WERI-Rb-1 (cell line): ENCODE data around the gene MRPS34.

Experiments used
- DNase-seq: peaks from one replicate; pipeline ENCODE4 v3.0.0-alpha.2; 2020
- H3K27ac ChIP-seq: fragments of 250-450 bp; sonication (Bioruptor Pico); 2 replicates; pipeline ENCODE4 v1.5.1; 2020; ENCODE audit warnings: mild to moderate bottlenecking, moderate library complexity
- H3K27me3 ChIP-seq: fragments of 250-450 bp; sonication (Bioruptor Pico); 2 replicates; pipeline ENCODE4 v1.5.1; 2021; ENCODE audit warnings: mild to moderate bottlenecking, low read depth, moderate library complexity; ENCODE audit not compliant: insufficient read depth, severe bottlenecking
- H3K36me3 ChIP-seq: fragments of 250-450 bp; sonication (Bioruptor Pico); 2 replicates; pipeline ENCODE4 v1.5.1; 2020; ENCODE audit warnings: mild to moderate bottlenecking, moderate library complexity
- H3K4me3 ChIP-seq: 2 replicates; pipeline ENCODE4 v1.5.1; 2011; ENCODE audit warnings: low read depth, mild to moderate bottlenecking, control low read depth, low read length
- H3K9me3 ChIP-seq: fragments of 250-450 bp; sonication (Bioruptor Pico); 2 replicates; pipeline ENCODE4 v1.5.1; 2021; ENCODE audit warnings: mild to moderate bottlenecking, moderate library complexity; ENCODE audit not compliant: severe bottlenecking
- CTCF ChIP-seq: IDR thresholded peaks from 2 replicates; pipeline ENCODE4 v1.5.1; 2011; ENCODE audit warnings: low read depth, mild to moderate bottlenecking, control low read depth, inconsistent platforms, low read length

The MRPS34 gene

GRCh38 chr16:1751946-1752345 lies 21.0 kb downstream of the MRPS34 start:
- no peak overlapping the region for H3K27ac ChIP-seq
- H3K27me3 ChIP-seq = no peaks in the 10 kb centered on the region
- peaks cover 45% of the 10 kb centered on the region for H3K36me3 ChIP-seq
- no peak overlapping the region for H3K4me3 ChIP-seq
- no peak for TF ChIP-seq CTCF
- no peak for DNase-seq
- H3K9me3 ChIP-seq = no peaks in the 10 kb centered on the region

DNA sequence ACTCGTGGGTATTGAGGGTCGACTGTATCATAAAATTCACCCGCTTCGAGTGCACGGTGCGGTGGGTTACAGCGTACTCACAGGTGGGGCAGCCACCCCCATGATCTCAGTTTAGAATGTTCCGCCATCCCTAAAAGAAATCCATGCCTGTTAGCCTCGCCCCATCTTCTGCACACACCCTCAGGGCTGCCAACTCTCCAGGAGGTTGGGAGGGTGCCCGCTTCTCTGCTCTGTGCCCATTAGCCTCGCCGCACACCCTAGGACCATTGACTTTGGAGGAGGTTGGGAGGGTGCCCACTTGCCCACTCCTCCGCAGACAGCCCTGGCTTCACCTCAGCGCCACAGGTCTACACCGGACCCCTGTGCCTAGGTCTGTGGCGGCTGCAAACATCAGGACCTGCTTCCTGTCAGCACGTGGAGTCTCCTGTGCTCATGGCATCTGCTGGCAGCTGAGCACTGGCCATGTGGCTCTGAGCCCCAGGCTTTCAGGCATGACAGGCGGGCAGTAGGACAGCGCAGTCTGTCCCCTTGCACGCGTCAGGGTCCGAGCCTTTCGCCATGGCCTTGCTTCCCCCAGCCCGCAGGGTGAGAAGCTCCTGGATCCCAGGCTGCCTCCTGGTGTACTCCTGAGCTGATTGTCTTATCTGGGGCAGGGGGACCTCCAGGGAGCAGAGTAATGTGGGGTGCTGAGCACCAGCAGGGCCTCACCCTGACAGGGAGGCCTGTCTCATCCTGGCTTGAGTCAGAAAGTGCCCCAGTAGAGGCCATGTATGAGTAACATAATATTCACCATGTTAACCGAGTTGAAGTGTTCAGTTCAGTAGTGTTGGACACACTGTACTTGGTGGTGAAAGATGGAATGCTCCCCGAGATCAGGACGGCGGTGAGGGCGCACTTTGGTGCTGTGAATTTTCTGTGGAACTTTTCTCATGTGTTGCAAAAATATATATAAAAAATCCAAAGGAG lies 23.5 kb downstream of the MRPS34 start:
- TF ChIP-seq CTCF = no peak
- Histone ChIP-seq H3K9me3 (no peaks in the 10 kb centered on the region), H3K27ac (no peak overlapping the region), H3K27me3 (no peaks in the 10 kb centered on the region), H3K36me3 (peaks cover 46% of the 10 kb centered on the region), H3K4me3 (no peak overlapping the region)
- no peak for DNase-seq

GRCh38 chr16:1747934-1748333 lies 25.0 kb downstream of the MRPS34 start:
- H3K4me3 ChIP-seq = no peak overlapping the region
- H3K27me3 ChIP-seq = no peaks in the 10 kb centered on the region
- no peak for TF ChIP-seq CTCF
- peaks cover 52% of the 10 kb centered on the region for H3K36me3 ChIP-seq
- H3K27ac ChIP-seq = no peak overlapping the region
- H3K9me3 ChIP-seq = no peaks in the 10 kb centered on the region
- DNase-seq = no peak

DNA sequence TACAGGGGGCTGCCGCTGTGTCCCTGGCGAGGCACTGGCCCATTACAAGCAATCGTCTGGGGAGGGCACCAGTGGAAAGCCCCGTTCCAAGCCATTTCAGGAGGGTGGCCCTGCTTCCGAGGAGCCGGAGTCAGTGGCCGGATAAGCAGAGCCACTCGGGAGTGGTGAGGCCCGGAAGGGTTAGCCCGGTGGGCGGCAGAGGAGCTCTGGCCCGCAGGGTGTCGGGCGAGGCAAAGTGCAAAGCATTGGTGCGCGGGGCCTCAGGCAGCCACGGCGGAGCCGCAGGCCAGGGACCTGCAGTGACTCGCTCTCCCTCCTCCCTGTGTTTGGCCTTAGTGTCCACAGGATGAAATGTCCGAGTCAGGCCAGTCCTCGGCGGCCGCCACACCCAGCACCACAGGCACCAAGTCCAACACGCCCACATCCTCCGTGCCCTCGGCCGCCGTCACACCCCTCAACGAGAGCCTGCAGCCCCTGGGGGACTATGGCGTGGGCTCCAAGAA lies 26.2 kb downstream of the MRPS34 start:
- no peak for DNase-seq
- H3K4me3 ChIP-seq = no peak overlapping the region
- H3K27ac ChIP-seq = no peak overlapping the region
- H3K9me3 ChIP-seq = no peaks in the 10 kb centered on the region
- H3K27me3 ChIP-seq = no peaks in the 10 kb centered on the region
- no peak for TF ChIP-seq CTCF
- peaks cover 47% of the 10 kb centered on the region for H3K36me3 ChIP-seq

GRCh38 chr16:1745900-1746692 lies 26.8 kb downstream of the MRPS34 start:
- Histone ChIP-seq H3K27me3 (no peaks in the 10 kb centered on the region), H3K27ac (no peak overlapping the region), H3K9me3 (no peaks in the 10 kb centered on the region), H3K36me3 (peaks cover 44% of the 10 kb centered on the region), H3K4me3 (no peak overlapping the region)
- TF ChIP-seq CTCF = no peak
- no peak for DNase-seq
